Activated gamma-delta T cell (primary cell): Measurements from ENCODE around the gene ACP7.
"Not testable (repeated sequence)": the region's sequence is repeated elsewhere in the genome, so short reads cannot be mapped to it uniquely, and the experiment has no call there.

Source experiments
- DNase-seq: peaks from one replicate; lab custom pipeline; 2025; lab: John Stamatoyannopoulos, UW
- total RNA-seq, 2 donors: gene quantifications; one replicate each; lab custom pipeline; 2026; lab: John Stamatoyannopoulos, UW

Gene ACP7, protein sequence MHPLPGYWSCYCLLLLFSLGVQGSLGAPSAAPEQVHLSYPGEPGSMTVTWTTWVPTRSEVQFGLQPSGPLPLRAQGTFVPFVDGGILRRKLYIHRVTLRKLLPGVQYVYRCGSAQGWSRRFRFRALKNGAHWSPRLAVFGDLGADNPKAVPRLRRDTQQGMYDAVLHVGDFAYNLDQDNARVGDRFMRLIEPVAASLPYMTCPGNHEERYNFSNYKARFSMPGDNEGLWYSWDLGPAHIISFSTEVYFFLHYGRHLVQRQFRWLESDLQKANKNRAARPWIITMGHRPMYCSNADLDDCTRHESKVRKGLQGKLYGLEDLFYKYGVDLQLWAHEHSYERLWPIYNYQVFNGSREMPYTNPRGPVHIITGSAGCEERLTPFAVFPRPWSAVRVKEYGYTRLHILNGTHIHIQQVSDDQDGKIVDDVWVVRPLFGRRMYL
- total RNA-seq, result 0.35 to 0.56 reads per million in 2 donors

GRCh38 chr19:39083983-39084731, at the start of gene ACP7:
ACP7 (plus strand) TSS chr19:39084368; CDS start chr19:39085270, 902 bp downstream.
- DNase-seq, result peak; percentile 21

GRCh38 chr19:39036581-39036980, 47.6 kb upstream of the ACP7 start:
- DNase-seq, result no peak

- no peak for DNase-seq
These were observed 47.0 kb upstream of the ACP7 start for GRCh38 chr19:39037194-39037593.

DNA sequence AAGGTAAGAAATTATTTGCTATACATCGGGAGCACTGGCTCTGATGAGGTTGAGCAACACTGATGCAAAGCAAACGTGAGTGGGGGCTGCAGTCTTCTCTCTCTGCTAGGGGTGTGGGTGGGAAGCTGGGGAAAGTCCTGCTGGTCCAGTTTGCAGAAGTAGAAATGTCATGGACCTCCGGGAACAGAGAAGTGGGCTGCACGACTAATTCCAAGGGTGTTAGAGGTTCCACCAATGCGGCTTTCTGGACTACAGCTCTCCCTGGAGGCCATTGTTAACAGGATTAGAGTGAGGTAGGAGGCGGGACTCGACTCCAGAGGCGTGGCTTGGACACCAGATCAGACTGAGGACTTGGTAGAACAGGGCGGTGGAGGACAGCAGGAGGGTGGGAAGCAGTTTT, 46.1 kb upstream of the ACP7 start:
- no peak for DNase-seq

DNA sequence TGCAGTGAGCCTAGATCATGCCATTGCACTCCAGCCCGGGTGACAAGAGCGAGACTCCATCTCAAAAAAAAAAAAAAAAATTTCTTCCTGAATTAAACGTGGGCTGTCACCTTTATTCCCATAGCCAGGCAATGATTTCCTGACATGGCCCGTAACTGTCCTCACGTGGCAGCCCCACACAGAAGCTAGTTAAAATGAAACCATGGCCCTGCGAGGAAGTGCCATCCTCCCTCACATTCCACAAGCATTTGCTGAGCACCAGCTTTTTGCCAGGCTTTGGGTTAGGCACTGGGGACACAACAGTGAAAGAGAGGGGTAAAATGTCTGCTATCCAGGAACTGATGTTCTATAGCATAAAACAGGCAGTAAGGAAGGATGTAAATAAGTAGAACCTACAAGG, 38.7 kb upstream of the ACP7 start:
- DNase-seq, result no peak

DNA sequence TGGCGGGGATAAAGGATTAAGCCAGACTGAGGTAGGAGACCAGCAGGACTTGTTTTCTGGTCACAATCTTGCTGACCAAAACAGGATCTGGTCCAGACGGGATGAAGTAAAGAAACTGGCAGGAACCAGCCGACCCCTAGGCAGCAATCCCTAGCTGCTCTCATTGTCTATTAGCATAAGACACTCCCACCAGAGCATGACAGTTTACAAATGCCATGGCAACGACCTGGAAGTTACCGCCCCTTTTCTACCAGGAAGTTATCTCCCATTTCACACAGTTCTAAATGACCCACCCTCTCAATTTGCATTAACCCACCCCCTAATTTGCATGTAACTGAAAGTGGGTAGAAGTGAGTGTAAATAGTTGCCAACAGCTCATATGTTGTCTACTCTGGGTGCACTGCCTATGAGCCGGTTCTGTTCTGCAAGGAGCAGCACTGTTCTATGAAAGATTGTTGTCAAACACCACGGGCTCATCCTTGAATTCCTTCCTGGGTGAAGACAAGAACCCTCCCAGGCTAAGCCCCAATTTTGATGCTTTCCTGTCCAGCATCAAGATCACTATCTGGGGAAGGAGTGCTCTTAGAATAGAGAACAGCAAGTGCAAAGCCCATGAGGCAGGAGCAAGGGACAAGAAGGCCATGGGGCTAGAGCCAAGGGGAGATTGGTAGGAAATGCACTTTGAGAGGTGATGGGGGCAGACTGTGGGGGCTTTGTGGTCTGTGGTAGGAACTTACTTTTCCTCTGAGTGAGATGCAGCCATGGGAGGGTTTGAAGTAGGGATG, 37.9 kb upstream of the ACP7 start:
- no peak for DNase-seq

- DNase-seq, result no peak
These were observed 37.1 kb upstream of the ACP7 start for GRCh38 chr19:39047073-39047472.

GRCh38 chr19:39052243-39052746, 31.9 kb upstream of the ACP7 start:
- DNase-seq, result peak; percentile 54

DNA sequence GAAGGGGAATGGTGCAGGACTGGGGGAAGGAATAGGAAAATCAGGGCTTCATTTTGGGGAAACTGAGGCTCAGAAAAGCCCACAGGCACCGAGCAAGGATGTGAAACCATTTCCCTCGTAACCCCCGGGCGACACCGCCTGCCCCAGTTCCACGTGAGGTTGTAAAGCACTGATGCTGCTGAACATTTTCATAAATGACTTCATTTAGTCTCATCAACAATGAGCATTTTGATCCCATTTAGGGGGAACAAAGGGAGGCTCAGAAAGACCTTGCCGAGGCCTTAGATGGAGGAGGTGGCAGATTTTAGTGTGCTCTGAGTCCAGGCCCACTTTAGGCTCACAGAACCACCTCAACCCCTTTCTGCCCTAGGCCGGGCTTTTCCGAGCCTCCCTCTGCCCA, 31.3 kb upstream of the ACP7 start:
- no peak for DNase-seq

- no peak for DNase-seq
These were observed 30.7 kb upstream of the ACP7 start for GRCh38 chr19:39053276-39054090.

DNA sequence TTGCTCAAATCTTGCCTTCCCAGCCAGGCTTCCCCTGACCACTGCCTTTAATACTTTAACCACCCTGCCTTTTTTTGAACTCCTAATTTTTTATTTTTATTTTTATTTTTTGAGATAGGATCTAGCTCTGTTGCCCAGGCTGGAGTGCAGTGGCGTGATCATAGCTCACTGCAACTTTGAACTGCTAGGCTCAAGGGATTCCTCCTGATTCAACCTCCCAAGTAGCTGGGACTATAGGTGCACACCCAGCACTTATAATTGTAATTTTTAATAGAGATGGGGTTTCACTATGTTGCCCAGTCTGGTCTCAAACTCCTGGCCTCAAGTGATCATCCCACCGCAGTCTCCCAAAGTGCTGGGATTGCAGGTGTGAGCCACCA, 30.1 kb upstream of the ACP7 start:
- no peak for DNase-seq

DNA sequence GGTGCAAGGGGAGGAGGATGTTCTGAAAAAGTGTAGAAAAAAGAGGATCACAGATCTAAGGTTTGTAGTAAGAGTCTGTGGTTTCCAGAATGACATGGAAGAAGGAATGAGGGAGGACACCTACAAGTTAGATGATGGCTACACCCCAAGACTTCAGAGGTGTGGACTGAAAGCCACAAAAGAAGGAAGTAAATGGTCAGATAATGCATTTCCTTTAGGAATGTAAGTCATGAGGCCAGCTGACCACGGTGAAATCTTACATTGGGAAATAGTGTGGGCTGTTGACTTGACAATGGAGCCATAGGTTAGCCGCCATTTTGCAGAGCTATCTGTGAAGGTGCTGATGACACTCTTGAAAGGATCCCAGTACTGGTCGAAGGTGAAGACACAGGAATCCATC, 26.6 kb upstream of the ACP7 start:
- no peak for DNase-seq

DNA sequence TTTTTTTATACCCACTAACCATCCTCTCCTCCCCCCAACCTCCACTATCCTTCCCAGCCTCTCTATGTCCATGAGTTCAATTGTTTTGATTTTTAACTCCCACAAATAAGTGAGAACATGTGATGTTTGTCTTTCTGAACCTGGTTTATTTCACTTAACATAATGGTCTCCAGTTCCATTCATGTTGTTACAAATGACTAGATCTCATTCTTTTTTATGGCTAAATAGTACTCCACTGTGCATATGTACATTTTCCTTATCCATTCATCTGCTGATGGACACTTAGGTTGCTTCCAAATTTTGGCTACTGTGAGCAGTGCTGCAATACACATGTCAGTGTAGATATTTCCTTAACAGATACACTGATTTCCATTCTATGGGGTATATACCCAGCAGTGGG, 24.9 kb upstream of the ACP7 start:
- DNase-seq, result no peak

- no peak for DNase-seq
These were observed 24.0 kb upstream of the ACP7 start for GRCh38 chr19:39060171-39060570.

- DNase-seq, result no peak
These were observed 19.8 kb upstream of the ACP7 start for GRCh38 chr19:39064405-39064804.

- no peak for DNase-seq
These were observed 18.2 kb upstream of the ACP7 start for GRCh38 chr19:39065928-39066327.

DNA sequence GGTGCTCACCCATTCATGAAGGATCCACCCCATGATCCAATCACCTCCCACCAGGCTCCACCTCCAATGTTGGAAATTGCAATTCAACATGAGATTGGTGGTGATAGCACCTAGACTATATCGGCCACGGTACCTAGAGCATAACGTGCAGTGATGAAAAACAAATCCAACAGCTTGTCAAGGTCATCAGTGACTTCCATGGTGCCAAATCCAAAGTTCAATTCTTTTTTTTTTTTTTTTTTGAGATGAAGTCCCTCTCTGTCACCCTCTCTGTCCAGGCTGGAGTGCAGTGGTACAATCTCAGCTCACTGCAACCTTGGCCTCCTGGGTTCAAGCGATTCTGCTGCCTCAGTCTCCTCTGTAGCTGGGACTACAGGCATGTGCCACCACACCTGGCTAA, 17.1 kb upstream of the ACP7 start:
- no peak for DNase-seq

- DNase-seq, result not testable (repeated sequence)
These were observed 15.9 kb upstream of the ACP7 start for GRCh38 chr19:39068259-39068658.

- no peak for DNase-seq
These were observed 13.3 kb upstream of the ACP7 start for GRCh38 chr19:39070888-39071287.

- no peak for DNase-seq
These were observed 9.9 kb upstream of the ACP7 start for GRCh38 chr19:39074205-39074692.

GRCh38 chr19:39074942-39075341, 9.2 kb upstream of the ACP7 start:
- DNase-seq, result no peak
